ENCODE data around the gene BTBD3.

The BTBD3 gene

DNA sequence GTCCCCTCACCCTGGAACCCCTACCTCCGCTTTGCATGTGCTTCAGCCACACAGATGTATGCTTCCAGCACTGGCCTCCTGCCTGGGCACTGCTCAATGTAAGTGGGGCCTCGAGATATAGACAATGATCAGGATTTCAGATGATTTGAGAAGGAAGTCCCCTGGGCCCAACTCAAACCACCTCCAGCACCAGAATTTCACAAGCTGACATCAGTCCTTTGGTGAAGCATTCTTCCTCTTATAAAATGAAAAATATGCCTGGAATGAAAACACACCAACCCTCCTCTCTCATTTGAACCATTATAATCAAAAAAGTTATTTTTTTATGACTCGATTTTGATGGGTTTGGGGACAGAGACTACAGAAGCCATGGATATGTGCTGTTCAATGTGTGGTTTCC, 48.5 kb downstream of the BTBD3 start:
- DNase-seq (ENCODE audit: low read depth, low spot score), result no peak

DNA sequence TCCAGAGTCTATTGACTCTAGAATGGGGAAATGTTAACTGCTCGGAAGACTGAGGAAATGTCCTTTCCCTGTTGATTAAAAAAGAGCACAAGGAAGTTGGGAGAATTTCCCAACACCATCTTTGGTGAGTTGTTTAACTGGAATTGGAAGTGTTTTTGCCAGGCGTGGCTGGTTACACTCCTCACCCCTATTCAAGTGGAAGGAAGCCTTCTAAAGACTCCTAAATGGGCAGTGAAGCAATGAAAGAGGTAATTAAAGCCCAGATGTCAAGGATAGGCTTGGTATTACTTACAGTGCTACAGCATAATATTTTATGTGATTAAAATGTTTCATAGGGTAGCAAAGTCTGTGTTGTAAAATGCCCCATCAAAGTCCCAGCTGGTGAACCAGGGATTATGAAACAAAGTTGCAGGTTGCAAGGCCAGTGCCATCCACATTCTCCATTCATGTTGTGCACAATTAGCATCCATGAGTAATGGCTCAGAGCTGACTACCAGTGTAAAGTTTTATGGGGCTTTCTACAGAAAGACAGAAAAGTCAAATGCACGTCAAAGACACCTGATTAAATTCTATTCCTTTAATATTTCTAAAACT, 52.6 kb downstream of the BTBD3 start:
- DNase-seq (ENCODE audit: low read depth, low spot score), result no peak

- DNase-seq (ENCODE audit: low read depth, low spot score), result no peak
Observed at GRCh38 chr20:11972478-11972877, 54.8 kb downstream of the BTBD3 start.
